SK-N-SH treated with all-trans-retinoic acid at 6 μM for 48 hours (cell line): ENCODE data around the gene COX7A2L.

ENCODE experiments used
- BACH2 ChIP-seq: fragments of 250-450 bp; sonication (Bioruptor Pico); IDR thresholded peaks from 2 replicates; pipeline ENCODE4 v1.9.0; 2021; ENCODE audit warnings: mild to moderate bottlenecking, borderline replicate concordance
- SNAI2 ChIP-seq: fragments of 250-450 bp; sonication (Bioruptor Pico); IDR thresholded peaks from 2 replicates; pipeline ENCODE4 v1.5.0; 2020; ENCODE audit warnings: mild to moderate bottlenecking, moderate library complexity

- no peak for TF ChIP-seq BACH2 (CRISPR knock-in tag)
- TF ChIP-seq SNAI2, result no peak
These were observed 60.5 kb downstream of the COX7A2L start for GRCh38 chr2:42300527-42300926.
